Mucosa of gallbladder (tissue), 1 donor: ENCODE data around the gene GRIA1. TPM values are rescaled to one million over a fixed set of nuclear protein-coding genes. Genes with fewer than 3 reads are reported as not detected.
"Not testable (repeated sequence)": the region's sequence is repeated elsewhere in the genome, so short reads cannot be mapped to it uniquely, and the experiment has no call there.

Source experiments
- DNase-seq: peaks from one replicate; pipeline ENCODE4 v3.0.0-alpha.2; 2020; ENCODE audit warnings: low spot score
- total RNA-seq: library from RNA; stranded (reverse); gene quantifications from one replicate; pipeline ENCODE4 v1.2.1, GENCODE V29; 2021
- donor health status: DM: no; HTN: no; CAD: no.

The GRIA1 gene
- total RNA-seq, 1 donor from 2014 or later, result not detected

DNA sequence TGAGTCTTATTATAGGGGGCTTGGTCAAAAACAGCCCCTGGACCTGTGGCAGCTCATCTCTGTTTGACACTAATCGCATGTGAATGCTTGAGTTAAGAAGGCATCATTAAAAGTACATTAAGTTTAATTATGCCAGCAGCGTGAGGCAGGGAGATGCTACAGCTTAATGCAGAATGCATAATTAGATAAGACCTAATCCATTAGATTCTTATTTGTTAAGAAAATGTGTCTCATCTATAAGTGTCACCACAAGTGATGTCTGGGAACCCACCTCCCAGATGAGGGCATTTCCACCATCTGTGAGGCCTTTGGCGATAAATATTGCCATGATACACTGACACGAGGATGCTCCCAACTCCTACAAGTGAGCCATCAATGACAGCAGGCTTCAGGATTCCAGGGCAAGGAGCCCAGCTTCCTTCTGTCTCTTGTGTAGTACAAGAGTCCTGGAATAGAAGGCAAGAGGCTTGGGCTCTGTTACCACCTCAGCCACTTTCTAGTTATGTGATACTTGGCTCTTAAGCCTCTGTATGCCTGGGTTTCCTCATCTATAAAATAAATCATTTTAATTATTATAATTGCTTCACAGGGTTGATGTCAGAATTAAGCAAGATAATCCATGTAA, 345.5 kb downstream of the GRIA1 start:
- DNase-seq, result no peak

DNA sequence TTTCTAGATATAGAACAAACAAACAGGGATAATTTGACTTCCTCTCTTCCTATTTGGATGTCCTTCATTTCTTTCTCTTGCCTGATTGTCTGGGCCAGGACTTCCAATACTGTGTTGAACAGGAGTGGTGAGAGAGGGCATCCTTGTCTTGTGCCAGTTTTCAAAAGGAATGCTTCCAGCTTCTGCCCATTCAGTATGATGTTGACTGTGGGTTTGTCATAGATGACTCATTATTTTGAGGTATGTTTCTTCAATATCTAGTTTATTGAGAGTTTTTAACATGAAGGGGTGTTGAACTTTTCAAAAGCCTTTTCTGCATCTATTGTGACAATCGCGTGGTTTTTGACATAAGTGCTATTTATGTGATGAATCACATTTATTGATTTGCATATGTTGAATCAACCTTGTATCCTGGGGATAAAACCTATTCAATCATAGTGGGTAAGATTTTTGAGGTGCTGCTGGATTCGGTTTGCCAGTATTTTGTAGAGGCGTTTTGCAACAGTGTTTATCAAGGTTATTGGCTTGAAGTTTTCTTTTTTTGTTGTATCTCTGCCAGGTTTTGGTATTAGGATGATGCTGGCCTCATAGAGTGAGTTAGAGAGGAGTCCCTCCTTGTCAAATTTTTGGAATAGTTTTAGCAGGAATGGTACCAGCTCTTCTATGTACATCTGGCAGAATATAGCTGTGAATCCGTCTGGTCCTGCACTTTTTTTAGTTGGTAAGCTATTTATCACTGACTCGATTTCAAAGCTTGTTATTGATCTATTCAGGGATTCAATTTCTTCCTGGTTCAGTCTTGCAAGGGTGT, 359.0 kb downstream of the GRIA1 start:
- not testable (repeated sequence) for DNase-seq

DNA sequence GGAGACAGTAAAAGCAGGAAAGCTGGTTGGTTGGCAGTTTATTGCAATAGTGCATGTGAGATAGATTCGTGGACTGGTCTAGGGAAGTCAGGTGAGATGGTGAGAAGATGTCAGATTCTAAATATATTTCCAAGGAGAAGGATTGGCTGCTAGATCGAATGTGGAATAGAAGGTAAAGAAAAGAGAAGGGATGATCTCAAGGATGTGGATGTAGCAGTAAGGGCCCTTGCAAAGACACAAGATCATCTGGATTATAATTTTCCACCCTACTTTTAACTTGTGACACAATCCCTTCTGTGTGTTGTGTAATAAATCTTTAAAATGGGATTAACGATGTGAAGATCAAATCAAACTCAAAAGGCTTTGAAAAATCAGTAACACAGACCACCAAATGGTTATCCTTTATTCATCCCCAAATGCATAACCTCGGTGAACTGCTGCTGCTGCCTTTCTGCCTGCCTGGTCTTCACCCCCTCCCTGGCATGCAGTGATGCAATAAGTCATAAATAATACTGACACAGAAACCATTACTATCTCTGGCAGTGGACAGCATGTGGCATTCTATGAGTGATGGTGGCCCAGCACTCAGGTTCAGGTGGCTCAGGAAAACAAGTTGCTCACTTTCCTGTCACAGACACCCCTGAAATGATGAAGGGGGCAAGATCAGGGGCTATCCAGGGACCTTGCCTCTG, 369.9 kb downstream of the GRIA1 start:
- no peak for DNase-seq

GRCh38 chr5:153862906-153863305, 372.4 kb downstream of the GRIA1 start:
- DNase-seq, result not testable (repeated sequence)
